OCI-LY7 (cell line): ENCODE results near the gene VPS39. TPM values are rescaled to one million over a fixed set of nuclear protein-coding genes. Genes with fewer than 3 reads are reported as not detected.

Experiments
- BruUV-seq: library from RNA; stranded (reverse); fragments of 400-500 nt; replicated peaks from 2 replicates; lab custom pipeline; 2021; lab: Mats Ljungman, UMichigan
- CTCF ChIA-PET: fragments of 300-600 bp; sonication (Branson Sonifier 250); formaldehyde crosslinking; loops from one replicate; lab custom pipeline; 2022; ENCODE audit warnings: antibody characterized with exemption; ENCODE audit not compliant: unreplicated experiment; lab: Charles Lee
- POLR2A ChIA-PET: fragments of 300-600 bp; sonication (Branson Sonifier 250); formaldehyde crosslinking; loops from one replicate; lab custom pipeline; 2022; ENCODE audit warnings: antibody characterized with exemption; lab: Charles Lee
- DNase-seq: peaks from one replicate; pipeline ENCODE4 v3.0.0-alpha.2; 2015; ENCODE audit warnings: low spot score
- H2AFZ ChIP-seq: fragments of 200-600 bp; sonication (generic), shearing (Covaris generic); 2 replicates; pipeline ENCODE4 v1.6.1; 2014; ENCODE audit warnings: mild to moderate bottlenecking, antibody characterized with exemption, low read length, moderate library complexity
- H3K27ac ChIP-seq: fragments of 200-600 bp; sonication (generic); 2 replicates; pipeline ENCODE4 v1.5.1; 2014; ENCODE audit warnings: mixed run types, low read depth, mild to moderate bottlenecking, moderate library complexity, low read length, inconsistent platforms; ENCODE audit not compliant: poor library complexity, severe bottlenecking
- H3K36me3 ChIP-seq: fragments of 200-600 bp; sonication (generic); 2 replicates; pipeline ENCODE4 v1.6.1; 2014; ENCODE audit warnings: mild to moderate bottlenecking, antibody characterized with exemption, low read length, moderate library complexity, mixed read lengths; ENCODE audit not compliant: insufficient read depth
- H3K4me1 ChIP-seq: fragments of 200-600 bp; sonication (generic); 2 replicates; pipeline ENCODE4 v1.5.1; 2014; ENCODE audit warnings: mild to moderate bottlenecking, low read length; ENCODE audit not compliant: insufficient read depth, poor library complexity, severe bottlenecking
- H3K4me2 ChIP-seq: fragments of 200-600 bp; sonication (generic); 2 replicates; pipeline ENCODE4 v1.6.1; 2014; ENCODE audit warnings: mild to moderate bottlenecking, low read length
- H3K4me3 ChIP-seq: fragments of 200-600 bp; sonication (generic); 2 replicates; pipeline ENCODE4 v1.5.1; 2014; ENCODE audit warnings: mild to moderate bottlenecking, low read depth, low read length; ENCODE audit not compliant: poor library complexity, severe bottlenecking
- H3K79me2 ChIP-seq: fragments of 200-600 bp; sonication (generic); 2 replicates; pipeline ENCODE4 v1.6.1; 2016; ENCODE audit warnings: low read depth, mild to moderate bottlenecking, low read length, moderate library complexity, mixed read lengths; ENCODE audit not compliant: insufficient read depth
- H3K9me2 ChIP-seq: fragments of 200-600 bp; sonication (generic); 2 replicates; pipeline ENCODE4 v1.6.1; 2016; ENCODE audit warnings: mild to moderate bottlenecking, low read length, mixed read lengths; ENCODE audit not compliant: insufficient read depth
- H3K9me3 ChIP-seq: fragments of 200-600 bp; sonication (generic); 2 replicates; pipeline ENCODE4 v1.6.1; 2014; ENCODE audit warnings: mild to moderate bottlenecking, mixed run types, low read length, mixed read lengths
- H4K20me1 ChIP-seq: fragments of 200-600 bp; sonication (generic); 2 replicates; pipeline ENCODE4 v1.6.1; 2014; ENCODE audit warnings: mild to moderate bottlenecking, antibody characterized with exemption, low read length, moderate library complexity, mixed read lengths; ENCODE audit not compliant: insufficient read depth
- EZH2phosphoT487 ChIP-seq: fragments of 200-600 bp; sonication (generic); IDR thresholded peaks from 2 replicates; pipeline ENCODE4 v1.6.1; 2018; ENCODE audit warnings: low read depth, borderline replicate concordance, mild to moderate bottlenecking, mixed run types, antibody characterized with exemption, low read length, moderate library complexity, mixed read lengths
- intact Hi-C: fragments of 100-400 bp; cut with micrococcal nuclease; formaldehyde crosslinking; loops from one replicate; pipeline ENCODE4 v1.10.0; 2022; ENCODE audit not compliant: unreplicated experiment
- total RNA-seq, 2 experiments: library from RNA; depleted of rRNA in 1 of 2; stranded (reverse); fragments of >200 nt in 1 of 2; shearing (Covaris generic) in 1 of 2; gene quantifications; 2 replicates each; pipeline ENCODE4 v1.2.3, GENCODE V29; 2014 to 2022
- TF ChIP-seq, protein P1 (sequence below): fragments of 200-600 bp; sonication (generic); conservative IDR thresholded peaks from 2 replicates; pipeline ENCODE4 v1.5.1; 2014; ENCODE audit warnings: mild to moderate bottlenecking, antibody characterized with exemption, low read length, moderate library complexity, mixed read lengths

VPS39 gene
- total RNA-seq, 2 experiments from 2014 or later = 25.1 to 60.5 TPM

DNA sequence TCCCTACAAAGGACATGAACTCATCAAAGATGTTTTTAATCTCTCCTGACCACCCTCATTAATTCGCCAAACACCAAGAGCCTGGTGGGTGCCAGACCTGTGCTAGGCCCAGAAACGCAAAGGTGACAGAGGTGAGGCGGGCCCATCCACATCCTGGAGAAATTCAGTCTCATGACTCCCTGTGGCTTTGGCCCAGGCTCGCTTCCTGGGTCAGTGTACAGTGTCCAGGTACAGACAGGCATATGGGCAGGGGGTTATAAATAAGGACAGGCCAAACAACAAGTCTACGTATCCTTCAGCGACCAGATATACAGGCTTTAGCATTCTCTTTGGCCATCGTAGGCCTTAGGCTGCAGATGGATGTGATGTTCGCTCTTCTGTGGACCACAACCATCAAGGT, 50.7 kb downstream of the VPS39 start:
- intact Hi-C loops = no loop called here
- Histone ChIP-seq H3K9me3 (no peaks in the 10 kb centered on the region), H3K79me2 (no peaks in the 10 kb centered on the region), H3K36me3 (peaks cover 35% of the 10 kb centered on the region), H3K4me3 (no peak overlapping the region), H3K4me2 (no peak overlapping the region), H3K4me1 (no peaks in the 10 kb centered on the region), H4K20me1 (no peaks in the 10 kb centered on the region), H2AFZ (no peak overlapping the region), H3K9me2 (no peaks in the 10 kb centered on the region), H3K27ac (no peak overlapping the region)
- CTCF ChIA-PET = no interaction called here
- POLR2A ChIA-PET = no interaction called here
- TF ChIP-seq, protein P1, sequence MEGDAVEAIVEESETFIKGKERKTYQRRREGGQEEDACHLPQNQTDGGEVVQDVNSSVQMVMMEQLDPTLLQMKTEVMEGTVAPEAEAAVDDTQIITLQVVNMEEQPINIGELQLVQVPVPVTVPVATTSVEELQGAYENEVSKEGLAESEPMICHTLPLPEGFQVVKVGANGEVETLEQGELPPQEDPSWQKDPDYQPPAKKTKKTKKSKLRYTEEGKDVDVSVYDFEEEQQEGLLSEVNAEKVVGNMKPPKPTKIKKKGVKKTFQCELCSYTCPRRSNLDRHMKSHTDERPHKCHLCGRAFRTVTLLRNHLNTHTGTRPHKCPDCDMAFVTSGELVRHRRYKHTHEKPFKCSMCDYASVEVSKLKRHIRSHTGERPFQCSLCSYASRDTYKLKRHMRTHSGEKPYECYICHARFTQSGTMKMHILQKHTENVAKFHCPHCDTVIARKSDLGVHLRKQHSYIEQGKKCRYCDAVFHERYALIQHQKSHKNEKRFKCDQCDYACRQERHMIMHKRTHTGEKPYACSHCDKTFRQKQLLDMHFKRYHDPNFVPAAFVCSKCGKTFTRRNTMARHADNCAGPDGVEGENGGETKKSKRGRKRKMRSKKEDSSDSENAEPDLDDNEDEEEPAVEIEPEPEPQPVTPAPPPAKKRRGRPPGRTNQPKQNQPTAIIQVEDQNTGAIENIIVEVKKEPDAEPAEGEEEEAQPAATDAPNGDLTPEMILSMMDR = no peak
- TF ChIP-seq EZH2phosphoT487 = no peak
- no peak for DNase-seq
- no TSS peak for BruUV-seq

DNA sequence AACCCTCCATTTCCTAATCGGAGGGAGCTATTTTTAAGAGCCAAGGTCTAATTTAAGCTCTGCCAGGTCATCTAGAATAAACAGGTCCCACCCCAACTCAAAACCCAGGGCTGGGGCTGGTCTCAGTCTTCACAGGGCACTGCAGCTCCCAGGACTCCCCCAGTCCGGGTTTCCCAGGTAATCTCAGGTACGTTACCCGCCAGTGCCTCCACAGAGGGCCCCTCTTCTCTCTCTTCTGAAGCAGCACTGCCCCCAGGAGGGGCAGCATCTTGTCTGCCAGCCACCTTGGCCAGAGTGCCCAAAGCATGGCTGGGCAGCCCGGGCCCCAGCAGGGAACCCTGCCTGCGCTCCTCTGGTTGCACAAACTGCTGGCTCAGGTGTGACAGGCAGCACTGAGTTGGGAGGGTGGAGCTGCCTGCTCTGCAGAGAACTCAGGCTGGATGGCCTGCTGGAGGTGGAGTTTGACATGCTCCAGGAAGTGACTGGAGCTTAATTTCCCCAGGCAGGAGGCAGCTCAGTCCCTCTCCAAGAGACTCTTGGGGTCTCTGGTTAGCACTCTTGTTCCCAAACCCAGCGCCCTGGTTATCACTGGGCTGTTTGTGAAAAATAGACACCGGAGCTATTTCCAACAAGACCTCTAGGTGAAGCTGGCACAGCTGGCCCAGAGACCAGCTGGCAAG, 51.7 kb downstream of the VPS39 start, which contains the start of gene PLA2G4F:
Gene PLA2G4F, minus strand, starts transcription at position 394 of the 680 bp plus-strand sequence. Its CDS starts 87 bp downstream, at position 307.
- TF ChIP-seq EZH2phosphoT487 = no peak
- TF ChIP-seq, protein P1 = no peak
- Histone ChIP-seq H2AFZ (no peak within 1 kb of the TSS), H3K79me2 (no peaks in the 10 kb centered on the region), H3K27ac (no peak within 1 kb of the TSS), H3K4me2 (no peak within 1 kb of the TSS), H4K20me1 (no peaks in the 10 kb centered on the region), H3K4me1 (no peaks in the 10 kb centered on the region), H3K9me3 (no peaks in the 10 kb centered on the region), H3K4me3 (no peak within 1 kb of the TSS), H3K36me3 (peaks cover 25% of the 10 kb centered on the region; the same call in 1 of the 2 replicates), H3K9me2 (no peaks in the 10 kb centered on the region)
- ChIA-PET POLR2A (no interaction called here), CTCF (interaction anchor here (1.3 kb wide), 1 partner anchor 14 kb away, joined by 3 read pairs; no protein-coding TSS in a partner anchor)
- no peak for DNase-seq
- BruUV-seq = no TSS peak
- intact Hi-C loops = no loop called here
